A673 (cell line): ENCODE results near the gene DAP3.

Experiments used
- CTCF ChIP-seq: fragments of 300-800, 200-600 bp; sonication (generic); conservative IDR thresholded peaks from 2 replicates; pipeline ENCODE4 v1.5.1; 2017; ENCODE audit warnings: low read depth, mild to moderate bottlenecking, antibody characterized with exemption, low read length, moderate library complexity, mixed read lengths
- EZH2 ChIP-seq: fragments of 200-600 bp; sonication (generic); IDR thresholded peaks from 2 replicates; pipeline ENCODE4 v1.6.1; 2017; ENCODE audit warnings: borderline replicate concordance, low read depth, mild to moderate bottlenecking, mixed read lengths, antibody characterized with exemption, low read length; ENCODE audit not compliant: poor library complexity, severe bottlenecking

GRCh38 chr1:155703216-155703615 is 14.3 kb downstream of the DAP3 start:
- no peak for TF ChIP-seq CTCF
- no peak for TF ChIP-seq EZH2
